Tibial artery (tissue), 4 donors: Measurements from ENCODE around the gene PPP2R5B.

Experiments used
- DNase-seq, 2 donors: peaks; one replicate each; pipeline ENCODE4 v3.0.0-alpha.2; 2019
- H3K27ac ChIP-seq, 2 donors: fragments of 200-600 bp; sonication (generic) in 1 of 2; 1 replicate in 1 of 2; 2 replicates in 1 of 2; pipeline ENCODE4 v1.5.1; 2018 to 2019; ENCODE audit warnings: mild to moderate bottlenecking in 1 of 2
- H3K27me3 ChIP-seq, 2 donors: fragments of 200-600 bp; sonication (generic) in 1 of 2; one replicate each; pipeline versions ENCODE4 v1.5.1 to v1.6.0; 2016 to 2019
- H3K36me3 ChIP-seq, 3 donors: fragments of 200-600 bp; sonication (generic) in 2 of 3; one replicate each; pipeline ENCODE4 v1.5.1; 2016 to 2019; ENCODE audit warnings: mild to moderate bottlenecking in 2 of 3
- H3K4me1 ChIP-seq, 4 donors: fragments of 200-600 bp; sonication (generic) in 2 of 4; 1 replicate in 3 of 4; 2 replicates in 1 of 4; pipeline ENCODE4 v1.5.1; 2016 to 2019
- H3K4me3 ChIP-seq, 2 donors: fragments of 200-600 bp; sonication (generic) in 1 of 2; 1 replicate in 1 of 2; 2 replicates in 1 of 2; pipeline ENCODE4 v1.5.1; 2018 to 2019; ENCODE audit warnings: mild to moderate bottlenecking in 2 of 2
- H3K9me3 ChIP-seq, 3 donors: fragments of 200-600 bp; sonication (generic) in 1 of 3; one replicate each; pipeline ENCODE4 v1.5.1; 2016 to 2019
- intact Hi-C: fragments of 100-400 bp; cut with DNase I; formaldehyde crosslinking; loops from one replicate; pipeline ENCODE4 v1.15.0; 2023; ENCODE audit warnings: low total_unique reads
- TF ChIP-seq, protein P1 (sequence below), 2 experiments: fragments of 200-600 bp in 1 of 2; fragments of 450-650 bp in 1 of 2; IDR thresholded peaks; one replicate each; pipeline ENCODE4 v1.5.1; 2017 to 2019; ENCODE audit warnings: antibody characterized with exemption in 2 of 2, mild to moderate bottlenecking in 1 of 2, moderate library complexity in 1 of 2

Gene PPP2R5B

DNA sequence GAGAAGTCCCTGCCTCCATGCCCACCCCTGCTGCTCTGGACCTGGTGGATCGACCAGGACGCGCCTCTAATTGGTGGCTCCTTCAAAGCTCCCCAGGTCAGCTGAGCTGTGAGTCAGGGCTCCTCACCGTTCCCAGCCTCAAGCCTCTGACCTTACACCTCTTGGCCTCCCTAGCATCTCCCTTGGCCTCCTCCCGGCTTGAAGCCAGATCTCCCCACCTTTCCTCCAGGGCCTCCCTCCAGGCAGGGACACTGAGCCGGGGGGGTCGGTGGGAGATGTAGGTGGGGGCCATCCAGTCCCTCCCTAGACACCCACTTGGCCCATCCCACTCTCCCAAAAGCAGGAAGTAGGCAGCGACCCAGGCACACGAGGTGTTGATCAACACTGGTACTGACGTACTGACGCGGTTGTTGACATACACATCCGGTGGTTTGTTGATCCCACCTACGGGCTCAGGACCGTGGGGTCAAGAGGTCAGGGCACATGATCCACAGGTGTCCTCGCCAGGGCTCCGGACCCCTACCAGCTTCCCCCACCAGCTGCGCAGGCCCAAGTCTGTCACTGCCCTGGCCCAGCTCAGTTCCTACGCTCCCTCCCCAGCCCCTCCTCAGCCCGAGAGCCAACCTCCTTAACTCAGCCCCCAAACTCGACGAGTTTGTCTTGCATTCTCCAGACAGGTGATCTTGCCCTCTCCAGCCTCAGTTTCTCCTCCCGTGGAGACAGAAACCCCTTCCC lies 8.3 kb upstream of the PPP2R5B start:
- H3K4me1 ChIP-seq = peaks cover 0 to 29% (median 20%) of the 10 kb centered on the region in 4 donors
- H3K9me3 ChIP-seq = no peaks in the 10 kb centered on the region
- TF ChIP-seq, protein P1, sequence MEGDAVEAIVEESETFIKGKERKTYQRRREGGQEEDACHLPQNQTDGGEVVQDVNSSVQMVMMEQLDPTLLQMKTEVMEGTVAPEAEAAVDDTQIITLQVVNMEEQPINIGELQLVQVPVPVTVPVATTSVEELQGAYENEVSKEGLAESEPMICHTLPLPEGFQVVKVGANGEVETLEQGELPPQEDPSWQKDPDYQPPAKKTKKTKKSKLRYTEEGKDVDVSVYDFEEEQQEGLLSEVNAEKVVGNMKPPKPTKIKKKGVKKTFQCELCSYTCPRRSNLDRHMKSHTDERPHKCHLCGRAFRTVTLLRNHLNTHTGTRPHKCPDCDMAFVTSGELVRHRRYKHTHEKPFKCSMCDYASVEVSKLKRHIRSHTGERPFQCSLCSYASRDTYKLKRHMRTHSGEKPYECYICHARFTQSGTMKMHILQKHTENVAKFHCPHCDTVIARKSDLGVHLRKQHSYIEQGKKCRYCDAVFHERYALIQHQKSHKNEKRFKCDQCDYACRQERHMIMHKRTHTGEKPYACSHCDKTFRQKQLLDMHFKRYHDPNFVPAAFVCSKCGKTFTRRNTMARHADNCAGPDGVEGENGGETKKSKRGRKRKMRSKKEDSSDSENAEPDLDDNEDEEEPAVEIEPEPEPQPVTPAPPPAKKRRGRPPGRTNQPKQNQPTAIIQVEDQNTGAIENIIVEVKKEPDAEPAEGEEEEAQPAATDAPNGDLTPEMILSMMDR (IDR thresholded peaks at IDR 0.05) = no peak
- peak in 1 of 2 donors; percentile 64 for DNase-seq
- peaks cover 31 to 35% (median 33%) of the 10 kb centered on the region in 3 donors for H3K36me3 ChIP-seq
- peak overlapping the region; percentile 76 to 80 for H3K27ac ChIP-seq
- intact Hi-C loops = no loop called here
- no peaks in the 10 kb centered on the region for H3K27me3 ChIP-seq
- H3K4me3 ChIP-seq = peak overlapping the region; percentile 78 to 85

DNA sequence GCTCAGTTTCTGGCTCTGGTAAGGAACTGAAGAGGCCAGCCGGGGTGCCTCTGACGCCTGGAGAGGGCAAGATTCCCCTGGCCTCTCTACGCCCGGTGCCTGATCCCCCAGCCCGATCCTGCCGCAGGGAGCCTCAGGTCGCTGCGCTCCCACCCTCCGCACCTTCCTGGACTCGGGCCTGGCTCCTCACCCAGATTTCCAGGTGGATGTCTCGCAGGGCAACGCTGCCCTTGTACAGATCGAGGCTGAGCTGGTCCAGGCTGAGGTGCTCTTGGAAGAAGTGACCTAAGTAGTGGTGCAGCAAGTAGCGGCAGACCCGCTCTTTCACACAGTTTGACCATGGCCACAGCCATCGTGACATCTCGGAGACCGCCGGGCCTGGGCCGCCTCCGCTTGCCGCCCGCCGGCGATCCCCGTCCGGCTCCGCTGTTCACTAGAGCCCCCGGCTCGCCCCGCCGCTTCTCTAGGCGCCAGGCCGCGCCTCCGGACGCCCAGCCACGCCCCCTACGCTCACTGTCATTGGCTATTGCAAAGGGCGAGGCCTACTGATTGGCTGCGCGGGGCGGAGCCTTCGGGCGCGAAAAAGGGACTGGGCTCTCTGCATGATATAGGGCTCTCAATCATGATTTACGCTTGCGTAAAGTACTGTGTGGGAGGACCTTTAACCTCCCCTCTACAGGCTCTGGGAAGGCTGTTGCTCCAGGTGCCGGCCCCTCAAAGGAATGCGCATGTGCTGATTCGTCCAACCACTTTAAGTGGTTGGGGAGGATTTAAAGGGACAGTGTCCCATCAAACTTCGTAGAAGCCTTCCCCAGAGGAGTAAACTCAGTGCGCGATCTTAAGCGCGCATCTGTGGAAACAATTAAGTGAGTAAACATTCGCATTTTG lies 7.5 kb upstream of the PPP2R5B start, which contains the start of gene ATG2A:
ATG2A (minus strand) TSS at position 435 of the 888 bp plus-strand sequence; CDS start at position 361, 74 bp downstream.
- DNase-seq = peak; percentile 100
- intact Hi-C loops = no loop called here
- TF ChIP-seq, protein P1 (IDR thresholded peaks at IDR 0.05) = no peak
- peak within 1 kb of the TSS; percentile 76 to 80 for H3K27ac ChIP-seq
- H3K36me3 ChIP-seq = peaks cover 23 to 27% (median 25%) of the 10 kb centered on the region in 3 donors
- H3K27me3 ChIP-seq = no peaks in the 10 kb centered on the region
- peaks cover 0 to 29% (median 20%) of the 10 kb centered on the region in 4 donors for H3K4me1 ChIP-seq
- H3K9me3 ChIP-seq = no peaks in the 10 kb centered on the region
- H3K4me3 ChIP-seq = peak within 1 kb of the TSS; percentile 78 to 85

DNA sequence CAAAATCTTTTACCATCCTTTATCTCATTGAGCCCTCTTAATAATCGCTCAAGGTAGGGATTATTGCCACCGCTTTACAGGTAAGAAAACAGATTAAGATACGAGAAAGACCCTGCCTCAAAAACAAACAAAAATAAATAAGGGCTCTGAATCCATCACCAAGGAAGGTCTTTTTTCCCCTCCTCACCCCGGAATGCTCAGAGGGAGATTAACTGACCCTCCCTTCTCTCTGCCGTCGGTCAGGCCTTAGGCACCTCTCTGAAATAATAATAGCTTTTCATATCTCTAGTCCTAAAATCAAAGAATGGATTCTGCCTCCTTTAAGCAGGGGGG lies 6.9 kb upstream of the PPP2R5B start:
- intact Hi-C loops = no loop called here
- TF ChIP-seq, protein P1 (IDR thresholded peaks at IDR 0.05) = no peak
- peak overlapping the region; percentile 76 to 78 for H3K27ac ChIP-seq
- no peak for DNase-seq
- peaks cover 17 to 21% (median 19%) of the 10 kb centered on the region in 3 donors for H3K36me3 ChIP-seq
- H3K4me3 ChIP-seq = peak overlapping the region; percentile 78 to 85
- no peaks in the 10 kb centered on the region for H3K9me3 ChIP-seq
- no peaks in the 10 kb centered on the region for H3K27me3 ChIP-seq
- H3K4me1 ChIP-seq = peaks cover 0 to 29% (median 20%) of the 10 kb centered on the region in 4 donors

DNA sequence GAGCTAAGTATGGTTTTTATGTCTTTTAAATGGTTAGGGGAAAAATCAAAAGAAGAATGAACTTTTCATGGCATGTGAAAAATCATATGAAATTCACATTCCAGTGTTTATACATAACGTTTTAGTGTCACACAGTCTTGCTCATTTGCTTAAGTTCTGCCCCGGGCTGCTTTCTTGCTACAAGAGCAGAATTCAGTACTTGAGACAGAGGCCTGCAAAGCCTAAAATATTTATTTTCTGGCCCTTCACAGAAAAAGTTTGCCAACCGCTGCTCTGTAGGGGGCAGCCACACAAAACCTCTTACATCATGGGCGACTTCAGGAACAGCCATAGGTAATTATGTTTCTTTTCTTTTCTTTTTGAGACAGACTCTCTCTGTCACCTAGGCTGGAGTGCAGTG lies 6.5 kb upstream of the PPP2R5B start:
- DNase-seq = no peak
- peaks cover 0 to 29% (median 20%) of the 10 kb centered on the region in 4 donors for H3K4me1 ChIP-seq
- H3K9me3 ChIP-seq = no peaks in the 10 kb centered on the region
- intact Hi-C loops = no loop called here
- peaks cover 13 to 17% (median 15%) of the 10 kb centered on the region in 3 donors for H3K36me3 ChIP-seq
- H3K4me3 ChIP-seq = peak overlapping the region; percentile 78 to 85
- H3K27ac ChIP-seq = peak overlapping the region; percentile 76 to 78
- no peaks in the 10 kb centered on the region for H3K27me3 ChIP-seq
- TF ChIP-seq, protein P1 (IDR thresholded peaks at IDR 0.05) = no peak

DNA sequence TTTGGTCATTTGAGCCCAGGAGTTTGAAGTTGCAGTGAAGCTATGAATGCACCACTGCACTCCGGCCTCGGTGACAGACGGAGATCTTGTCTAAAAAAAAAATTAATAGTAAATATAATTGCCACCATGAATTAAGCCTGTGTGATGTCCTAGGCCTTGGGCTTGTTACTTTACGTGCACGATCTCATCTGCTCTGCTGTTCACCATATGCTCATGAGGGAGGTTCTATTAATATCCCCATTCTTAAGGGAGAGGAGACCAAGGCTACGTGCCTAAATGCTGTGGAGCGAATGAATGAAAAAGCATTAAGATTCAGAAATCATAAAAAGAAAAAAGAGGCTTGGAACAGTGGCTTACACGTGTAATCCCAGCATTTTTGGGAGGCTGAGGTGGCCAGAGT lies 4.9 kb upstream of the PPP2R5B start:
- H3K4me3 ChIP-seq = no peak overlapping the region
- DNase-seq = no peak
- no peak overlapping the region for H3K27ac ChIP-seq
- H3K4me1 ChIP-seq = peaks cover 0 to 36% (median 25%) of the 10 kb centered on the region in 4 donors
- no peaks in the 10 kb centered on the region for H3K9me3 ChIP-seq
- H3K27me3 ChIP-seq = no peaks in the 10 kb centered on the region
- intact Hi-C loops = loop anchor here (10.0 kb wide), 1 partner anchor 195 kb away; the partner anchor contains the start of genes TM7SF2 and ZNHIT2
- H3K36me3 ChIP-seq = peaks cover 0 to under 1% (median 0%) of the 10 kb centered on the region in 3 donors
- TF ChIP-seq, protein P1 (IDR thresholded peaks at IDR 0.05) = no peak
